ENCODE results near the gene TAF6L. TPM values are rescaled to one million over a fixed set of nuclear protein-coding genes. Genes with fewer than 3 reads are reported as not detected.

The TAF6L gene
- total RNA-seq, 1 donor from 2014 or later: 8.0 TPM

DNA sequence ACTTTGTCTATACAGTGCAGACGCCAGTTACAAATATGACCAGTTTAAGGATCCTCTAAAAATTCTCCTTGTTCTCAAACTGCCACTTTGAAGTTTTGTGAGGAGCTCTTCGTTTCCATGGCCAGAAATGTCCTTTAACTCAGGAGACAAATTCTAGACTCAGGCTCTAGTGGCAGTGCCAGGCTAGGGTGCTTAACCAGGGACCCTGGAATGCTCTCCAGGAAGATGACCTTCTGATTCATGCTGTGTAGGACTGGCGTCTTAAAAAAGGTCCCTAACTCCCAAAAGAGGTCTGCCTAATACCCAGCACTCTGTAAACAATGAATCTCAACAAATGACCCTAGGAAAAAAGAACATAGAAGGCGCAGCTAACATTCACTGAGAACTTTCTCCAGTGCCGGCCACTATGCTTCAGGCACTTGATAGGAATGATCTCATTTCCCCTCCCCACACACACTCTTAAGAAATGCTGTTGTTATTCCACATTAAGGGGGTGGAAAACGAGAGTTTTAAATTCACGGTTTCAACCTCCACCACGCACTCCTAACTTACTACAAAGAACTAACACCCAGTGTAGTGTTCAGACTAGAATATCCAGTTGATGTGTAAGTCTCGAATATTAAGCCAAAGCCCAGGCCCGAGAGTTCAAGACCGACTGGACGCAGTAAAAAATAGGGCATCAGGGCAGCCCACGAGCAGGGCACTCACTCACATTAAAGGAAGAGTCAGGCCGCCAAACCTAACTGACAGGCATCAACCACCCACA lies 33.3 kb downstream of the TAF6L start:
- H3K4me3 ChIP-seq: peak overlapping the region; percentile 83
- H3K27me3 ChIP-seq (ENCODE audit: low read depth): no peaks in the 10 kb centered on the region
- no peaks in the 10 kb centered on the region for H3K9me3 ChIP-seq (replicated peaks)
- H3K27ac ChIP-seq (replicated peaks): peak overlapping the region; percentile 91
- DNase-seq: no peak
- peaks cover 48% of the 10 kb centered on the region for H3K36me3 ChIP-seq
- TF ChIP-seq, protein P1, sequence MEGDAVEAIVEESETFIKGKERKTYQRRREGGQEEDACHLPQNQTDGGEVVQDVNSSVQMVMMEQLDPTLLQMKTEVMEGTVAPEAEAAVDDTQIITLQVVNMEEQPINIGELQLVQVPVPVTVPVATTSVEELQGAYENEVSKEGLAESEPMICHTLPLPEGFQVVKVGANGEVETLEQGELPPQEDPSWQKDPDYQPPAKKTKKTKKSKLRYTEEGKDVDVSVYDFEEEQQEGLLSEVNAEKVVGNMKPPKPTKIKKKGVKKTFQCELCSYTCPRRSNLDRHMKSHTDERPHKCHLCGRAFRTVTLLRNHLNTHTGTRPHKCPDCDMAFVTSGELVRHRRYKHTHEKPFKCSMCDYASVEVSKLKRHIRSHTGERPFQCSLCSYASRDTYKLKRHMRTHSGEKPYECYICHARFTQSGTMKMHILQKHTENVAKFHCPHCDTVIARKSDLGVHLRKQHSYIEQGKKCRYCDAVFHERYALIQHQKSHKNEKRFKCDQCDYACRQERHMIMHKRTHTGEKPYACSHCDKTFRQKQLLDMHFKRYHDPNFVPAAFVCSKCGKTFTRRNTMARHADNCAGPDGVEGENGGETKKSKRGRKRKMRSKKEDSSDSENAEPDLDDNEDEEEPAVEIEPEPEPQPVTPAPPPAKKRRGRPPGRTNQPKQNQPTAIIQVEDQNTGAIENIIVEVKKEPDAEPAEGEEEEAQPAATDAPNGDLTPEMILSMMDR (IDR thresholded peaks at IDR 0.05; ENCODE audit: borderline replicate concordance): no peak
- H3K4me1 ChIP-seq: peaks cover 42% of the 10 kb centered on the region
- intact Hi-C loops (cut with micrococcal nuclease): no loop called here

DNA sequence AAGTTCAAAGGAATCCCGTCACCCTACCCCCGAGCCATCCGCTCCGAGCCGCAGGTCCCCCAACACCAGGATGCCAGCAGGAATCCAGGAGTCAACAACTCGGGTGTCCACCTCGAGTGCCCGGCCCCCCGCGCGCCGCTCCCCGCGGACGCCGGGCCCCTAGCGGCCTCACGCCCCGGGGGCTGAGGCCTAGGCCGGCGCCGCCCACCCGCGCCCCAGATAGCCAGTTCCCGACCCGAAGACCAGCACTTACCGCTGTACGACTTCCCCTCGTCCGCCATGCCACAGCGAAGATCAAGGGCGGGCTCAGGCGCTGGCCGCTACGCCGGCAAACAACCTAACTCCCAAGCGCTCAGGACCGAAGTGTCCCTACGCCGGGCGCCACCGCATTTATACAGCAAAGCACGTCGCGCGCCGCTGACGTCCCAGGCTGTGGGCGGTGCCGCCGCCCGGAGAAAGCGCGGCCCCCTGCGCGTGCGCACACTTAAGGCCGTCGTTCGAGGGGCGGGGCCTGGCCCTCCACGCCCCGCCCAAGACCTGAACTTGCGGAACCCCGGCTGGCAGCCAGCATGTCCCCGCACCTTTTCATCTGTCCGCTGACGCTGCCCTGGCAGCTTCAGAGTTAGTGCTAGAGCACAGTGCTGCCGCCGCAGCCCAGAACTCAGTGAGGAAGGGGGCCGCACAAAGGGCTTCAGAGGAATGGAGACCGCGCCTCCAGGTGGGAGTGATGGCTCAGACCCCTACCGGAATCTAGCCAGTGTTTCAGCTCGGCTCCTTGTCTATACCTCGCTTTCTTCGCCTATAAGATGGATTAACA lies 34.1 kb downstream of the TAF6L start, which contains the start of gene NXF1:
Gene NXF1 (minus strand): TSS at position 365 of the 817 bp plus-strand sequence. CDS start 84 bp downstream, at position 281.
- H3K4me1 ChIP-seq: peaks cover 42% of the 10 kb centered on the region
- H3K27me3 ChIP-seq (ENCODE audit: low read depth): no peaks in the 10 kb centered on the region
- DNase-seq: peak; percentile 95
- H3K4me3 ChIP-seq: peak within 1 kb of the TSS; percentile 83
- peaks cover 40% of the 10 kb centered on the region for H3K36me3 ChIP-seq
- peak within 1 kb of the TSS; percentile 91 for H3K27ac ChIP-seq (replicated peaks)
- intact Hi-C loops (cut with micrococcal nuclease): no loop called here
- H3K9me3 ChIP-seq (replicated peaks): no peaks in the 10 kb centered on the region
- TF ChIP-seq, protein P1 (IDR thresholded peaks at IDR 0.05; ENCODE audit: borderline replicate concordance): peak; percentile 31

DNA sequence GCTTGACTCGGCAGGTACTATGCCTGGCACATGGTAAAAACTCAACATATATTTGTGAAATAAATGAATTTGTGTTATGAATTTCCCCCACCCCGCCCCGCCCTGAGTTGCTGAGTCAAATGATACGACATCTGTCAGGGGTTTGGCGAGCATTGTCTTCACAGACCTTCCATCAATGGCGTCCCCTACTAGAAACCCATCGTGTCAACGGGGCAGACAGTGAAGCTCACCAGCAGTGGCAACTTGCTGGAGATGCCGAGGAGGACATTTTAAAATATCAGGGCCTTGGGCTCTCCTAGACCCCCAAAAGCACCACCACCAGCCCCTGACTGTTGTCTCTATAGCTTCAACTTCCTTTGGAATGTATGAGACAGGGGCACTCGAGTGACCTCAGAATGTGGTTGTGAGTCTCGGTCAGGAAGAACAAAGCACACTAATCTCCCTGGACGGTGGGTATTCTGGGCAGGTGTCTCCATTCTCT lies 34.8 kb downstream of the TAF6L start:
- Histone ChIP-seq H3K27me3 (ENCODE audit: low read depth) (no peaks in the 10 kb centered on the region), H3K36me3 (peaks cover 33% of the 10 kb centered on the region), H3K4me3 (peak overlapping the region; percentile 83), H3K27ac (replicated peaks) (peak overlapping the region; percentile 91), H3K4me1 (peaks cover 42% of the 10 kb centered on the region), H3K9me3 (replicated peaks) (no peaks in the 10 kb centered on the region)
- intact Hi-C loops (cut with micrococcal nuclease): no loop called here
- no peak for DNase-seq
- TF ChIP-seq, protein P1 (IDR thresholded peaks at IDR 0.05; ENCODE audit: borderline replicate concordance): no peak

DNA sequence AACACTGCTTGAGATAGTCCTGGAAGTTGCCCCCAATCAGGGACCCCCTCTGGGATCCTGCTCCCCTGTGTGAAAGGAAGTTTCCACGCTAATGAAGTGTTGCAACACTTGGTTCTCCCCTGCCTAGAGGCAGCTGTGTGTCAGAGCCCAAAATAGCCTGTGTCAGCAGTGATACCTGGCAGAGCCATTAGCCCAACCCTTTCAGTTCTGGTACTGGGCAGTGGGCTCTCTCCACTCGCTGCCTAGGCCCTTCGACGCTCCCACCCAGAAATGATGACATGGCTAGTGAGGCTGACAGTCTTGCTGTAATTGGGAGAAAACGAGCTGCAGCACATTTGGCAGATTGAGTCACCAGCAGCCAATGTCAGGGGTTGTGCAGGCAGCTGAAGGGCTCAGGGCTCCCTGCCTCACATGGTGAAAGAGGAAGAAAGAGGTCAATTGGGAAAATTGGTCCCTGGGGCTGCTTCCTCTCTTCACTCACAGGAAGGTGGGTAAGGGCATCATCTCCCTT lies 35.5 kb downstream of the TAF6L start:
- Histone ChIP-seq H3K9me3 (replicated peaks) (no peaks in the 10 kb centered on the region), H3K27ac (replicated peaks) (peak overlapping the region; percentile 91), H3K4me3 (peak overlapping the region; percentile 83), H3K36me3 (peaks cover 27% of the 10 kb centered on the region), H3K4me1 (peaks cover 42% of the 10 kb centered on the region), H3K27me3 (ENCODE audit: low read depth) (no peaks in the 10 kb centered on the region)
- no peak for DNase-seq
- TF ChIP-seq, protein P1 (IDR thresholded peaks at IDR 0.05; ENCODE audit: borderline replicate concordance): no peak
- intact Hi-C loops (cut with micrococcal nuclease): no loop called here

DNA sequence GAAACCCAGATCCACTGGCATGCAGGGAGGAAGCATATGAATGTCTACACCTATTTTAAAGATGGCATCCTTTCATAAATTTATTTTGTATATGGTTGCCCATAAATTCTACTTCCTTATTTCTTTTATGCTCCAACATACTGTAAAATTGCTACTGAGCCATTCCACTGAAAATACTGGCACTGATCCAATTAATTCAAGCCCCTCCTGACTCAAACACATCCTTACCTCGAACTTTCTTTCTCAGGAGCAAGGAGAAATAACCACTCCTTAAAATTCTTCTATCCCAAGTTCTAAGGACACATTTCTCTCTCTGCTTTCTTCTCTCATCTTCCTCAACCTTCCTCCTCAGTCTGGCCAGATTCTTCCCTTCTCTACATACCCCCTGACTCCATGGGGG lies 39.6 kb downstream of the TAF6L start:
- intact Hi-C loops (cut with micrococcal nuclease): no loop called here
- Histone ChIP-seq H3K9me3 (replicated peaks) (no peaks in the 10 kb centered on the region), H3K36me3 (peaks cover 27% of the 10 kb centered on the region), H3K27me3 (ENCODE audit: low read depth) (no peaks in the 10 kb centered on the region), H3K4me1 (peaks cover 15% of the 10 kb centered on the region), H3K27ac (replicated peaks) (no peak overlapping the region), H3K4me3 (no peak overlapping the region)
- TF ChIP-seq, protein P1 (IDR thresholded peaks at IDR 0.05; ENCODE audit: borderline replicate concordance): no peak
- no peak for DNase-seq

Measured in left ventricle myocardium inferior (tissue), 1 donor.